IMR-90 (cell line): Measurements from ENCODE around the gene ENTPD1.

Experiments used
- CEBPB ChIP-seq: IDR thresholded peaks from 2 replicates; pipeline ENCODE4 v1.6.1; 2012; ENCODE audit warnings: low read depth, low read length, improper control_type of control experiment
- MAFK ChIP-seq: IDR thresholded peaks from 2 replicates; pipeline ENCODE4 v1.6.1; 2012; ENCODE audit warnings: low read depth, low read length, improper control_type of control experiment
- NFE2L2 ChIP-seq: fragments of 150-350 bp; IDR thresholded peaks from 2 replicates; pipeline ENCODE4 v1.6.1; 2016; ENCODE audit warnings: low read depth, mild to moderate bottlenecking, low read length
- POLR2A ChIP-seq: IDR thresholded peaks from 2 replicates; pipeline ENCODE4 v1.6.1; 2012; ENCODE audit warnings: mild to moderate bottlenecking, low read depth, low read length
- TF ChIP-seq, protein P1 (sequence below): conservative IDR thresholded peaks from 2 replicates; pipeline ENCODE4 v1.5.1; 2012; ENCODE audit warnings: mild to moderate bottlenecking, low read depth, low read length, improper control_type of control experiment

DNA sequence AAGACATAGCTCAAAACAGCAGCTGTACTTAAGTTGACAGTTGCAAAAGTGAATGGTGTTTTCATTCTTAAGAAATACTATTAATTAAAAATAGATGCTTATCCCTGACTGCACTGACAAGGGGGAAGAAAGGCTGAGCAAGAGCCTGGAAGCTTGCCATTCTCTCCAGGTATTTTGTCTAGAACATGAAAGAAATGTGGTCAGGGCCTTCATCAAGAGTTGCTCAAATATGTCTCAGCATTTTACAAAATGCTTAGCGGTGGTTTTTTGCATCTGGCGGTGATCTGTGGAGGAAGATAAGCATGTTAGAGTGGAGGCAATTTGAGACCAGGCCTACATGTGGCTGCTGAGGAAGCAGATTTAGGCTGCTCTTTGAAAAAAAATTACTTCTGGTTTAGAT, 105.4 kb downstream of the ENTPD1 start:
- TF ChIP-seq POLR2A (no peak), NFE2L2 (no peak), MAFK (no peak), CEBPB (no peak)
- TF ChIP-seq, protein P1, sequence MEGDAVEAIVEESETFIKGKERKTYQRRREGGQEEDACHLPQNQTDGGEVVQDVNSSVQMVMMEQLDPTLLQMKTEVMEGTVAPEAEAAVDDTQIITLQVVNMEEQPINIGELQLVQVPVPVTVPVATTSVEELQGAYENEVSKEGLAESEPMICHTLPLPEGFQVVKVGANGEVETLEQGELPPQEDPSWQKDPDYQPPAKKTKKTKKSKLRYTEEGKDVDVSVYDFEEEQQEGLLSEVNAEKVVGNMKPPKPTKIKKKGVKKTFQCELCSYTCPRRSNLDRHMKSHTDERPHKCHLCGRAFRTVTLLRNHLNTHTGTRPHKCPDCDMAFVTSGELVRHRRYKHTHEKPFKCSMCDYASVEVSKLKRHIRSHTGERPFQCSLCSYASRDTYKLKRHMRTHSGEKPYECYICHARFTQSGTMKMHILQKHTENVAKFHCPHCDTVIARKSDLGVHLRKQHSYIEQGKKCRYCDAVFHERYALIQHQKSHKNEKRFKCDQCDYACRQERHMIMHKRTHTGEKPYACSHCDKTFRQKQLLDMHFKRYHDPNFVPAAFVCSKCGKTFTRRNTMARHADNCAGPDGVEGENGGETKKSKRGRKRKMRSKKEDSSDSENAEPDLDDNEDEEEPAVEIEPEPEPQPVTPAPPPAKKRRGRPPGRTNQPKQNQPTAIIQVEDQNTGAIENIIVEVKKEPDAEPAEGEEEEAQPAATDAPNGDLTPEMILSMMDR: no peak
